GM12874 (cell line): ENCODE results near the gene SLC25A27.

Source experiments
- TF ChIP-seq, protein P1 (sequence below): IDR thresholded peaks from 2 replicates; pipeline ENCODE4 v1.5.1; 2011; ENCODE audit warnings: low read depth, mild to moderate bottlenecking, control low read depth, low read length, moderate library complexity; ENCODE audit not compliant: insufficient read depth

Gene SLC25A27

GRCh38 chr6:46715141-46715540 lies 62.4 kb downstream of the SLC25A27 start:
- TF ChIP-seq, protein P1, sequence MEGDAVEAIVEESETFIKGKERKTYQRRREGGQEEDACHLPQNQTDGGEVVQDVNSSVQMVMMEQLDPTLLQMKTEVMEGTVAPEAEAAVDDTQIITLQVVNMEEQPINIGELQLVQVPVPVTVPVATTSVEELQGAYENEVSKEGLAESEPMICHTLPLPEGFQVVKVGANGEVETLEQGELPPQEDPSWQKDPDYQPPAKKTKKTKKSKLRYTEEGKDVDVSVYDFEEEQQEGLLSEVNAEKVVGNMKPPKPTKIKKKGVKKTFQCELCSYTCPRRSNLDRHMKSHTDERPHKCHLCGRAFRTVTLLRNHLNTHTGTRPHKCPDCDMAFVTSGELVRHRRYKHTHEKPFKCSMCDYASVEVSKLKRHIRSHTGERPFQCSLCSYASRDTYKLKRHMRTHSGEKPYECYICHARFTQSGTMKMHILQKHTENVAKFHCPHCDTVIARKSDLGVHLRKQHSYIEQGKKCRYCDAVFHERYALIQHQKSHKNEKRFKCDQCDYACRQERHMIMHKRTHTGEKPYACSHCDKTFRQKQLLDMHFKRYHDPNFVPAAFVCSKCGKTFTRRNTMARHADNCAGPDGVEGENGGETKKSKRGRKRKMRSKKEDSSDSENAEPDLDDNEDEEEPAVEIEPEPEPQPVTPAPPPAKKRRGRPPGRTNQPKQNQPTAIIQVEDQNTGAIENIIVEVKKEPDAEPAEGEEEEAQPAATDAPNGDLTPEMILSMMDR, result no peak

GRCh38 chr6:46719099-46719498 lies 66.3 kb downstream of the SLC25A27 start:
- TF ChIP-seq, protein P1, result no peak

- TF ChIP-seq, protein P1, result no peak
Observed at GRCh38 chr6:46720401-46720800, 67.6 kb downstream of the SLC25A27 start.
